Adrenal gland (tissue), 19 donors: Measurements from ENCODE around the gene TNFRSF1B. TPM values are rescaled to one million over a fixed set of nuclear protein-coding genes. Genes with fewer than 3 reads are reported as not detected.
A peak's percentile ranks its signal among the peaks of the same experiment; 100 is the strongest.

Experiments used
- DNase-seq, 7 donors: peaks; one replicate each; pipeline ENCODE4 v3.0.0-alpha.2; 2019 to 2020
- H3K27ac ChIP-seq, 5 donors: fragments of 200-600 bp; sonication (generic) in 4 of 5; 1 replicate in 3 of 5; 2 replicates in 2 of 5; pipeline versions ENCODE4 v1.5.1 to v1.8.0; 2016 to 2020; ENCODE audit warnings: mild to moderate bottlenecking in 1 of 5
- H3K27me3 ChIP-seq: fragments of 200-600 bp; 2 replicates; pipeline ENCODE4 v1.8.0; 2021
- H3K36me3 ChIP-seq, 2 donors: fragments of 200-600 bp; replicated peaks in 1 of 2; 1 replicate in 1 of 2; 2 replicates in 1 of 2; pipeline versions ENCODE4 v1.5.1 to v1.8.0; 2018 to 2022
- H3K4me1 ChIP-seq, 2 donors: fragments of 200-600 bp; replicated peaks in 1 of 2; 1 replicate in 1 of 2; 2 replicates in 1 of 2; pipeline versions ENCODE4 v1.5.1 to v1.8.0; 2018 to 2021
- H3K4me3 ChIP-seq, 4 donors: fragments of 200-600 bp; sonication (generic) in 3 of 4; one replicate each; pipeline ENCODE4 v1.5.1; 2016 to 2018
- H3K9me3 ChIP-seq, 3 donors: fragments of 200-600 bp; sonication (generic) in 1 of 3; replicated peaks in 1 of 3; 1 replicate in 2 of 3; 2 replicates in 1 of 3; pipeline versions ENCODE4 v1.5.1 to v1.8.0; 2016 to 2021
- POLR2A ChIP-seq, 2 donors: fragments of 450-650 bp; IDR thresholded peaks; one replicate each; pipeline ENCODE4 v1.6.1; 2017; ENCODE audit warnings: antibody characterized with exemption in 2 of 2, mild to moderate bottlenecking in 2 of 2, moderate library complexity in 1 of 2
- WGBS, 4 donors: extraction: QIAGEN DNeasy Blood & Tissue Kit in 2 of 4; methylation state at CpG; one replicate each; pipeline versions ENCODE4 v1.1.5 to v1.1.7; 2013 to 2017; 5-methylcytosine and 5-hydroxymethylcytosine counted together
- intact Hi-C, 2 donors: fragments of 100-400 bp; cut with DNase I; formaldehyde crosslinking; loops; one replicate each; pipeline versions ENCODE4 v1.14.1 to v1.15.0; 2022 to 2023
- long read RNA-seq, 10 donors: library from polyadenylated mRNA in 3 of 10; unstranded in 2 of 10; stranded (forward) in 1 of 10; transcript quantifications; one replicate each; pipeline ENCODE4 v2.0.0 and lab custom pipeline, GENCODE V29; 2021 to 2026
- polyA plus RNA-seq, 3 donors: library from polyadenylated mRNA; stranded (reverse); fragments of 200-250 nt in 2 of 3; fragments of 350-450 nt in 1 of 3; fragmentation: Illumina TruSeq in 1 of 3; extraction: RNeasy Lipid Tissue Mini Kit (QIAGEN cat#74804) in 1 of 3; gene quantifications; one replicate each; pipeline ENCODE4 v1.2.3, GENCODE V29; 2013 to 2014
- total RNA-seq, 9 donors: library from RNA; depleted of rRNA in 4 of 9; stranded (reverse); fragments of >200 nt in 4 of 9; fragments of 120-200 nt in 1 of 9; fragmentation: NEBNext Ultra II Directional in 1 of 9; extraction: Animal tissue kit (Norgen Biotek cat#: 25700) in 1 of 9; gene quantifications; one replicate each; pipeline versions ENCODE4 v1.1.0 to v1.2.4, GENCODE V29; 2013 to 2023
- TF ChIP-seq, protein P1 (sequence below), 6 experiments: fragments of 450-650 bp in 4 of 6; fragments of 200-600 bp in 2 of 6; sonication (generic) in 1 of 6; IDR thresholded peaks; 1 replicate in 5 of 6; 2 replicates in 1 of 6; pipeline versions ENCODE4 v1.5.1 to v1.8.0; 2016 to 2021; ENCODE audit warnings: antibody characterized with exemption in 6 of 6, mild to moderate bottlenecking in 2 of 6, moderate library complexity in 1 of 6
- donor health status: healthy with polysubstance abuse.
- donor health status: Bipolar disorder and iron deficiency.
- donor health status: DM: yes; HTN: yes; CAD: no.
- donor health status: DM: no; HTN: no; CAD: no.
- donor health status: DM: no; HTN: no; CAD: no.
- donor health status: DM: yes; HTN: yes; CAD: no.

TNFRSF1B gene
- 10 to 100 TPM in 8 of 9 donors, 1 to 10 TPM in 1; 4.0 to 58.3 (median 34.0) TPM for total RNA-seq
- polyA plus RNA-seq, result 10 to 100 TPM in 2 of 3 donors, 1 to 10 TPM in 1; 7.7 to 11.7 (median 10.7) TPM
- long read RNA-seq, donor 1, partial matches to known transcripts, result 0 of 1 reads
- long read RNA-seq, donor 1, other reads (novel, unspliced or antisense), result 0 of 1 reads
- long read RNA-seq, donor 2, result 0 reads
- long read RNA-seq, donor 3, result 0 reads
- long read RNA-seq, donor 4, transcript TNFRSF1B-201 (10 exons, 3,683 nt), result major isoform, 11 of 20 reads
- long read RNA-seq, donor 4, partial matches to known transcripts, result 0 of 20 reads
- long read RNA-seq, donor 4, other reads (novel, unspliced or antisense), result 8 of 20 reads
- long read RNA-seq, donor 5, transcript TNFRSF1B-201 (10 exons, 3,683 nt), result major isoform, 100 of 139 reads
- long read RNA-seq, donor 5, transcript TNFRSF1B-203 (9 exons, 3,583 nt), result minor isoform, 5 of 139 reads
- long read RNA-seq, donor 5, partial matches to known transcripts, result 16 of 139 reads
- long read RNA-seq, donor 5, other reads (novel, unspliced or antisense), result 18 of 139 reads
- long read RNA-seq, donor 6, partial matches to known transcripts, result 0 of 8 reads
- long read RNA-seq, donor 6, other reads (novel, unspliced or antisense), result 5 of 8 reads
- long read RNA-seq, donor 7, partial matches to known transcripts, result 0 of 1 reads
- long read RNA-seq, donor 7, other reads (novel, unspliced or antisense), result 0 of 1 reads
- long read RNA-seq, donor 8, partial matches to known transcripts, result 0 of 1 reads
- long read RNA-seq, donor 8, other reads (novel, unspliced or antisense), result 0 of 1 reads
- long read RNA-seq, donor 9, result 0 reads
- long read RNA-seq, donor 10, result 0 reads

DNA sequence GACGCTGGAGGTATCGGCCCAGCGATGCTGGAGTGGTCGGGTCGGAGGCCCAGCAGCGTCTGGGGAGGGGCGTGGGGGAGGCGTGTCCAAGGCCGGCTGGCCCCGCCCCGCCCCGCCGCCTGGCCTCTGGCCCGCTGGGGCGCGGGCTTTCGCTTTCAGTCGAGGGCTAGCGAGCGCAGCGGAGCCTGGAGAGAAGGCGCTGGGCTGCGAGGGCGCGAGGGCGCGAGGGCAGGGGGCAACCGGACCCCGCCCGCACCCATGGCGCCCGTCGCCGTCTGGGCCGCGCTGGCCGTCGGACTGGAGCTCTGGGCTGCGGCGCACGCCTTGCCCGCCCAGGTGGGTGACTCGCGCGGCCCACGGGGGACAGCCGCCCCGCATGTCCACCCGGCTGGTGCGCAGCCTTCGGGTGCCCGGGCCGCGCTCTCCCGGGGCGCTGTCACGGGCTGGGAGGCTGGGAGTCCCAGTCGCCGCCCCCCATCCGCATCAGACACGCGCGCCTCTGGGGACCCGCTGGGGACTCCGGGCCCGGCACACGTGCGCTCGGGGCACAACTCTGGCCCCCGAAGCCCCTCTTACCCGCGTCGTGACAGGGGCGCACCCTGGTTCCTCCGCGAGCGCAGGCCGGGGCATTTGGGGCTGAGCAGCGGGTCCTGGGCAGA lies at the start of gene TNFRSF1B:
TSS of gene TNFRSF1B (plus strand) at position 158 of the 659 bp plus-strand sequence. CDS start at position 259, 101 bp downstream.
- peak; percentile 66 to 69 for TF ChIP-seq POLR2A (IDR thresholded peaks at IDR 0.05)
- TF ChIP-seq, protein P1, sequence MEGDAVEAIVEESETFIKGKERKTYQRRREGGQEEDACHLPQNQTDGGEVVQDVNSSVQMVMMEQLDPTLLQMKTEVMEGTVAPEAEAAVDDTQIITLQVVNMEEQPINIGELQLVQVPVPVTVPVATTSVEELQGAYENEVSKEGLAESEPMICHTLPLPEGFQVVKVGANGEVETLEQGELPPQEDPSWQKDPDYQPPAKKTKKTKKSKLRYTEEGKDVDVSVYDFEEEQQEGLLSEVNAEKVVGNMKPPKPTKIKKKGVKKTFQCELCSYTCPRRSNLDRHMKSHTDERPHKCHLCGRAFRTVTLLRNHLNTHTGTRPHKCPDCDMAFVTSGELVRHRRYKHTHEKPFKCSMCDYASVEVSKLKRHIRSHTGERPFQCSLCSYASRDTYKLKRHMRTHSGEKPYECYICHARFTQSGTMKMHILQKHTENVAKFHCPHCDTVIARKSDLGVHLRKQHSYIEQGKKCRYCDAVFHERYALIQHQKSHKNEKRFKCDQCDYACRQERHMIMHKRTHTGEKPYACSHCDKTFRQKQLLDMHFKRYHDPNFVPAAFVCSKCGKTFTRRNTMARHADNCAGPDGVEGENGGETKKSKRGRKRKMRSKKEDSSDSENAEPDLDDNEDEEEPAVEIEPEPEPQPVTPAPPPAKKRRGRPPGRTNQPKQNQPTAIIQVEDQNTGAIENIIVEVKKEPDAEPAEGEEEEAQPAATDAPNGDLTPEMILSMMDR (IDR thresholded peaks at IDR 0.05), result no peak
- 0 to 2% (median 2%) methylated on average over 14 to 79 of the region's 79 CpGs; no CpG with 5 or more reads in 1 of the 4 donors for WGBS, 4 donors
- peak in 6 of 7 donors; percentile 52 to 65 (median 56) for DNase-seq

DNA sequence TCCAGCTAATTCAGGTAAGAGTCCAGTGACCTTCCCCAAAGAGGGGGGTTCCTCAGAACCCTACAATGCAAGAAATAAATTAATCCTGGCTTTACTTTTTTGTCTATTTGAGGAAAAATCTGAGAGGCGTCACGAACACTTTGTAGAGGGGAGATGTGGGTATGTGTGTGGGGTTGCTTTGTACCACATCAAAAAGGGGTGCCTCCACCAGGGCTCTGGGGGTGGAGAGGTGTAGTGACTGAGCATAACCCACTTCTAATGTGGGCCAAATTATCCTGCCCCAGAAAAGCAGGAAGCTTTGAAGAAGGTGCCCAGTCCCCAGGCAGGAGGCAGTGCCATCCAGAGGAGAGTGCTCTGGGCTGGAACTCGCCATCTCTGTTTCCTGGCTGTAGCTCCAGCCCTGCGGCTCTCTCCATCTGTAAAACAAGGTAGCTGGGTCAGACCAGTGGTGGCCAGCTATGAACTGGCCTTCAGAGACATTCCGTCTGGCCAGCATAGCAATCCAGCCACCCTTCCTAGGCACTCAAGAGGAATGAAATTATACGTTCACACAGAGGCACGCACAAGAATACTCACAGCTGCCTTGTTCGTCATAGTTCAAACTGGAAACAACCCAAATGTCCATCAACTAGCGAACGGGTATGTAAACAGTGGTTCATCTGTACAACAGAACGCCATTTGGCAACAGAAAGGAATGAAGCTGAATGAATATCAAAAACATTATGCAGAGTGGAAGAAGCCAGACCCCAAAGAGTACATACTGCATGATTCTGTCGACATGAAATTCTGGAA lies 45.4 kb upstream of the TNFRSF1B start:
- TF ChIP-seq POLR2A (IDR thresholded peaks at IDR 0.05), result no peak
- TF ChIP-seq, protein P1 (IDR thresholded peaks at IDR 0.05), result no peak
- Histone ChIP-seq H3K9me3 (no peaks in the 10 kb centered on the region), H3K4me1 (peaks cover 6 to 13% of the 10 kb centered on the region in 2 donors), H3K4me3 (no peak overlapping the region), H3K27ac (no peak overlapping the region), H3K27me3 (no peaks in the 10 kb centered on the region), H3K36me3 (no peaks in the 10 kb centered on the region)
- intact Hi-C loops, result no loop called here
- DNase-seq, result no peak
- WGBS, 4 donors, result 71 to 83% (median 78%) methylated on average over 10 to 12 of the region's 12 CpGs

More for the DNA sequence above, at the start of gene TNFRSF1B:
- H3K27ac ChIP-seq, result peak within 1 kb of the TSS in 4 of 5 donors; percentile 36 to 88 (median 80)
- H3K27me3 ChIP-seq, result no peaks in the 10 kb centered on the region
- no peaks in the 10 kb centered on the region for H3K36me3 ChIP-seq
- intact Hi-C loops, result no loop called here
- H3K9me3 ChIP-seq, result no peaks in the 10 kb centered on the region
- H3K4me3 ChIP-seq, result peak within 1 kb of the TSS in 3 of 4 donors; percentile 9 to 88 (median 20)
- peaks cover 7 to 29% of the 10 kb centered on the region in 2 donors for H3K4me1 ChIP-seq

DNA sequence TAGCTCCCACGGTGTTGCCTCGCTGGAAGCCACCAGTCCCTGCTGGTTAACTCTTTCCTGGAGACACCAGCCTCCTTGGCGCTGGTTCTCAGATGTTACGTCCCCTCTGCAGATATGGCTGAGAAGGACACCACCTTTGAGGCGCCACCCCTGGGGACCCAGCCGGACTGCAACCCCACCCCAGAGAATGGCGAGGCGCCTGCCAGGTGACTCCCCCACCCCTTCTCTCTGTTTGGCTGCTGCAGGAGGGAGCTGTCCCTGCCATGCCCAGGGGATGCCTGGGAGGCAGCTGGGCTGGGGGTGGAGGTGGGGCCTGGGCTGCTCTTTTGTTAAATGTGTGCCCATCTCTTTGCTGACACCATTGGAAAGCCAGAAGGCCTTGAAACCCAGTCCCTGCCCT lies 43.6 kb upstream of the TNFRSF1B start:
- DNase-seq, result no peak
- 46 to 64% (median 55%) methylated on average over 4 to 8 of the region's 8 CpGs for WGBS, 4 donors

More for the DNA sequence above, 43.6 kb upstream of the TNFRSF1B start:
- intact Hi-C loops, result no loop called here
- Histone ChIP-seq H3K4me3 (no peak overlapping the region), H3K9me3 (no peaks in the 10 kb centered on the region), H3K27me3 (no peaks in the 10 kb centered on the region), H3K27ac (no peak overlapping the region), H3K36me3 (no peaks in the 10 kb centered on the region), H3K4me1 (peaks cover 6 to 13% of the 10 kb centered on the region in 2 donors)
- TF ChIP-seq, protein P1 (IDR thresholded peaks at IDR 0.05), result no peak
- no peak for TF ChIP-seq POLR2A (IDR thresholded peaks at IDR 0.05)
